Ovary (tissue), 3 donors: ENCODE results near the gene DNALI1.

ENCODE experiments used
- EP300 ChIP-seq: sonication (generic); formaldehyde crosslinking; IDR thresholded peaks from one replicate; pipeline ENCODE4 v1.6.1; 2017; ENCODE audit warnings: antibody characterized with exemption
- POLR2A ChIP-seq: fragments of 450-650 bp; IDR thresholded peaks from one replicate; pipeline ENCODE4 v1.6.1; 2017; ENCODE audit warnings: antibody characterized with exemption, mild to moderate bottlenecking, moderate library complexity
- TF ChIP-seq, protein P1 (sequence below), 3 donors: fragments of 450-650 bp in 2 of 3; fragments of 200-600 bp in 1 of 3; IDR thresholded peaks; one replicate each; pipeline versions ENCODE4 v1.5.1 to v1.8.0; 2016 to 2022; ENCODE audit warnings: antibody characterized with exemption in 3 of 3, mild to moderate bottlenecking in 1 of 3
- donor health status: DM: no; HTN: no; CAD: no.

DNA sequence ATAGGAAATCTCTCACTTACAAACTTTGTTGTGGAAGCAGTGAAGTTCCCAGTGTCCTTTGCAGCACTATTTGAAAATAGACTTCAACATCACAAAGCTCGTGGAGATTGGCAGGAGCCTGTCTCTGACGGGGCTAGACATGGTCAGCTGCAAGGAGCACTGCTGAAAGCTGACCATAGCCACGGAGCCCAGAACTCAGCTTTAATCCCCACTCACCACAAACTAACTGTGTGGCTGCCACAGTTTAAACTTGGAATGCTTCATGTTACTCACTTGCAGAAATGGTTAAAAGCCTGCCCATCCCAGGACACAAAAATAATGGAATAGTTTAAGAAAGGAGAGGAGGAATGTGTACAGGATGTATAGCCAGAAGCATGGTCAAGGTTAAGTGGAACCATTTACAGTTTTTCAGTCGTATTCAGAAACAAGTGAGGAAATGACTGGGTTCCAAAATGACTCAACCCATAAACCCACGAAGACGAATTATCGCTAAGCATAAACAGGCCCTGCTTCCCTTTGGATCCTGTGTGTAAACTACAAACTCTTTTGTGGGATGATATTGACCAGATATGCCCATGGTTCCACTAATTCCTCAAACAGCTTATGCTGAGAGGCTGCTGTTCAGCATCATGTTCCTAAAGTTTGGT is 18.2 kb downstream of the DNALI1 start:
- TF ChIP-seq, protein P1, sequence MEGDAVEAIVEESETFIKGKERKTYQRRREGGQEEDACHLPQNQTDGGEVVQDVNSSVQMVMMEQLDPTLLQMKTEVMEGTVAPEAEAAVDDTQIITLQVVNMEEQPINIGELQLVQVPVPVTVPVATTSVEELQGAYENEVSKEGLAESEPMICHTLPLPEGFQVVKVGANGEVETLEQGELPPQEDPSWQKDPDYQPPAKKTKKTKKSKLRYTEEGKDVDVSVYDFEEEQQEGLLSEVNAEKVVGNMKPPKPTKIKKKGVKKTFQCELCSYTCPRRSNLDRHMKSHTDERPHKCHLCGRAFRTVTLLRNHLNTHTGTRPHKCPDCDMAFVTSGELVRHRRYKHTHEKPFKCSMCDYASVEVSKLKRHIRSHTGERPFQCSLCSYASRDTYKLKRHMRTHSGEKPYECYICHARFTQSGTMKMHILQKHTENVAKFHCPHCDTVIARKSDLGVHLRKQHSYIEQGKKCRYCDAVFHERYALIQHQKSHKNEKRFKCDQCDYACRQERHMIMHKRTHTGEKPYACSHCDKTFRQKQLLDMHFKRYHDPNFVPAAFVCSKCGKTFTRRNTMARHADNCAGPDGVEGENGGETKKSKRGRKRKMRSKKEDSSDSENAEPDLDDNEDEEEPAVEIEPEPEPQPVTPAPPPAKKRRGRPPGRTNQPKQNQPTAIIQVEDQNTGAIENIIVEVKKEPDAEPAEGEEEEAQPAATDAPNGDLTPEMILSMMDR (IDR thresholded peaks at IDR 0.05): no peak
- no peak for TF ChIP-seq POLR2A
- TF ChIP-seq EP300: no peak
